Measurements from ENCODE around the gene ATP9A.
"Not testable (repeated sequence)": the region's sequence is repeated elsewhere in the genome, so short reads cannot be mapped to it uniquely, and the experiment has no call there.

The ATP9A gene

GRCh38 chr20:51653226-51653625 lies 115.0 kb downstream of the ATP9A start:
- no peak for DNase-seq

- no peak for DNase-seq
Measured at GRCh38 chr20:51651921-51652549, 116.2 kb downstream of the ATP9A start.

- no peak for DNase-seq
Measured at GRCh38 chr20:51650685-51651134, 117.5 kb downstream of the ATP9A start.

GRCh38 chr20:51648571-51648947 lies 119.6 kb downstream of the ATP9A start:
- no peak for DNase-seq

- no peak for DNase-seq
Measured at GRCh38 chr20:51647674-51648570, 120.3 kb downstream of the ATP9A start.

- not testable (repeated sequence) for DNase-seq
Measured at GRCh38 chr20:51643810-51644209, 124.4 kb downstream of the ATP9A start.

GRCh38 chr20:51643390-51643789 lies 124.8 kb downstream of the ATP9A start:
- DNase-seq = no peak

- no peak for DNase-seq
Measured at GRCh38 chr20:51641866-51642265, 126.3 kb downstream of the ATP9A start.

GRCh38 chr20:51640743-51641142 lies 127.4 kb downstream of the ATP9A start:
- no peak for DNase-seq

GRCh38 chr20:51639206-51639832 lies 128.9 kb downstream of the ATP9A start:
- DNase-seq = peak; percentile 53

GRCh38 chr20:51637241-51637640 lies 130.9 kb downstream of the ATP9A start:
- no peak for DNase-seq

GRCh38 chr20:51636123-51636522 lies 132.1 kb downstream of the ATP9A start:
- DNase-seq = no peak

GRCh38 chr20:51635680-51636079 lies 132.5 kb downstream of the ATP9A start:
- no peak for DNase-seq

GRCh38 chr20:51634877-51635276 lies 133.3 kb downstream of the ATP9A start:
- no peak for DNase-seq

GRCh38 chr20:51634257-51634656 lies 133.9 kb downstream of the ATP9A start:
- DNase-seq = no peak

GRCh38 chr20:51633430-51633829 lies 134.8 kb downstream of the ATP9A start:
- no peak for DNase-seq

- DNase-seq = no peak
Measured at GRCh38 chr20:51631953-51632352, 136.2 kb downstream of the ATP9A start.

- DNase-seq = no peak
Measured at GRCh38 chr20:51631011-51631950, 136.9 kb downstream of the ATP9A start.

GRCh38 chr20:51629399-51630058 lies 138.7 kb downstream of the ATP9A start:
- no peak for DNase-seq

- no peak for DNase-seq
Measured at GRCh38 chr20:51628533-51629398, 139.4 kb downstream of the ATP9A start.

- DNase-seq = no peak
Measured at GRCh38 chr20:51627586-51627985, 140.6 kb downstream of the ATP9A start.
